HFFc6 (cell line): ENCODE data around the gene MCRIP1. TPM values are rescaled to one million over a fixed set of nuclear protein-coding genes. Genes with fewer than 3 reads are reported as not detected.
A peak's percentile ranks its signal among the peaks of the same experiment; 100 is the strongest.

Experiments
- DNase-seq: peaks from one replicate; pipeline ENCODE4 v3.0.0-alpha.2; 2018
- H3K27ac Mint-ChIP-seq: 2 replicates; pipeline ENCODE4 v1.8.0; 2020; ENCODE audit warnings: mild to moderate bottlenecking, mixed read lengths
- H3K27me3 Mint-ChIP-seq: 2 replicates; pipeline ENCODE4 v1.8.0; 2021; ENCODE audit warnings: mild to moderate bottlenecking, moderate library complexity, mixed read lengths; ENCODE audit not compliant: insufficient read depth
- H3K36me3 Mint-ChIP-seq: 2 replicates; pipeline ENCODE4 v1.8.0; 2021; ENCODE audit warnings: low read depth, mixed read lengths
- H3K4me1 Mint-ChIP-seq: 2 replicates; pipeline ENCODE4 v1.8.0; 2020; ENCODE audit warnings: low read depth, mixed read lengths
- H3K4me3 Mint-ChIP-seq: 2 replicates; pipeline ENCODE4 v1.8.0; 2020; ENCODE audit warnings: mild to moderate bottlenecking, moderate library complexity, mixed read lengths
- H3K9me3 Mint-ChIP-seq: 2 replicates; pipeline ENCODE4 v1.8.0; 2020; ENCODE audit warnings: mild to moderate bottlenecking, mixed read lengths
- CTCF ChIP-seq: fragments of 200-600 bp; sonication (generic); IDR thresholded peaks from 2 replicates; pipeline ENCODE4 v1.5.0; 2021; ENCODE audit warnings: antibody characterized with exemption, mild to moderate bottlenecking
- total RNA-seq, 6 experiments: library from RNA; stranded (reverse); fragmentation: NEBNext Ultra II Directional; extraction: Animal tissue kit (Norgen Biotek cat#: 25700); gene quantifications; 2 replicates in 1 of 6; 3 replicates in 5 of 6; pipeline ENCODE4 v1.2.3, GENCODE V29; 2021

The MCRIP1 gene
- total RNA-seq, 6 experiments from 2014 or later, result 88.0 to 103 (median 92.8) TPM

- H3K4me3 Mint-ChIP-seq, result peak overlapping the region; percentile 86
- no peak for TF ChIP-seq CTCF
- no peak for DNase-seq
- no peaks in the 10 kb centered on the region for H3K36me3 Mint-ChIP-seq
- peaks cover 2% of the 10 kb centered on the region; the same call in 1 of the 2 replicates for H3K27me3 Mint-ChIP-seq
- H3K9me3 Mint-ChIP-seq, result no peaks in the 10 kb centered on the region
- peaks cover 14% of the 10 kb centered on the region for H3K4me1 Mint-ChIP-seq
- peak overlapping the region; percentile 95 for H3K27ac Mint-ChIP-seq
These were observed 1.5 kb downstream of the MCRIP1 start for GRCh38 chr17:81831563-81831956.

- Mint-ChIP-seq H3K9me3 (no peaks in the 10 kb centered on the region), H3K4me1 (peaks cover 14% of the 10 kb centered on the region), H3K36me3 (no peaks in the 10 kb centered on the region), H3K4me3 (no peak overlapping the region), H3K27ac (no peak overlapping the region), H3K27me3 (peaks cover 2% of the 10 kb centered on the region; the same call in 1 of the 2 replicates)
- no peak for TF ChIP-seq CTCF
- no peak for DNase-seq
These were observed 3.2 kb downstream of the MCRIP1 start for GRCh38 chr17:81829858-81830257.

GRCh38 chr17:81828656-81829055 is 4.4 kb downstream of the MCRIP1 start:
- DNase-seq, result no peak
- Mint-ChIP-seq H3K9me3 (no peaks in the 10 kb centered on the region), H3K27ac (no peak overlapping the region; the same call in 1 of the 2 replicates), H3K36me3 (no peaks in the 10 kb centered on the region), H3K4me1 (peaks cover 14% of the 10 kb centered on the region), H3K27me3 (peaks cover 2% of the 10 kb centered on the region; the same call in 1 of the 2 replicates), H3K4me3 (no peak overlapping the region)
- TF ChIP-seq CTCF, result no peak

- Mint-ChIP-seq H3K27me3 (no peaks in the 10 kb centered on the region), H3K4me1 (no peaks in the 10 kb centered on the region), H3K4me3 (no peak overlapping the region), H3K36me3 (no peaks in the 10 kb centered on the region), H3K9me3 (no peaks in the 10 kb centered on the region), H3K27ac (no peak overlapping the region)
- no peak for DNase-seq
- TF ChIP-seq CTCF, result peak; percentile 38; the same call in 1 of the 2 replicates
These were observed 7.1 kb downstream of the MCRIP1 start for GRCh38 chr17:81825841-81826466.

- H3K27me3 Mint-ChIP-seq, result no peaks in the 10 kb centered on the region
- TF ChIP-seq CTCF, result no peak
- H3K9me3 Mint-ChIP-seq, result no peaks in the 10 kb centered on the region
- H3K27ac Mint-ChIP-seq, result no peak overlapping the region
- H3K4me3 Mint-ChIP-seq, result no peak overlapping the region
- DNase-seq, result no peak
- H3K36me3 Mint-ChIP-seq, result no peaks in the 10 kb centered on the region
- H3K4me1 Mint-ChIP-seq, result no peaks in the 10 kb centered on the region
These were observed 8.5 kb downstream of the MCRIP1 start for GRCh38 chr17:81824595-81824994.
